Measurements from ENCODE around the gene DCLK3. TPM values are rescaled to one million over a fixed set of nuclear protein-coding genes. Genes with fewer than 3 reads are reported as not detected.

The DCLK3 gene
- total RNA-seq, 1 donor from 2014 or later = not detected

DNA sequence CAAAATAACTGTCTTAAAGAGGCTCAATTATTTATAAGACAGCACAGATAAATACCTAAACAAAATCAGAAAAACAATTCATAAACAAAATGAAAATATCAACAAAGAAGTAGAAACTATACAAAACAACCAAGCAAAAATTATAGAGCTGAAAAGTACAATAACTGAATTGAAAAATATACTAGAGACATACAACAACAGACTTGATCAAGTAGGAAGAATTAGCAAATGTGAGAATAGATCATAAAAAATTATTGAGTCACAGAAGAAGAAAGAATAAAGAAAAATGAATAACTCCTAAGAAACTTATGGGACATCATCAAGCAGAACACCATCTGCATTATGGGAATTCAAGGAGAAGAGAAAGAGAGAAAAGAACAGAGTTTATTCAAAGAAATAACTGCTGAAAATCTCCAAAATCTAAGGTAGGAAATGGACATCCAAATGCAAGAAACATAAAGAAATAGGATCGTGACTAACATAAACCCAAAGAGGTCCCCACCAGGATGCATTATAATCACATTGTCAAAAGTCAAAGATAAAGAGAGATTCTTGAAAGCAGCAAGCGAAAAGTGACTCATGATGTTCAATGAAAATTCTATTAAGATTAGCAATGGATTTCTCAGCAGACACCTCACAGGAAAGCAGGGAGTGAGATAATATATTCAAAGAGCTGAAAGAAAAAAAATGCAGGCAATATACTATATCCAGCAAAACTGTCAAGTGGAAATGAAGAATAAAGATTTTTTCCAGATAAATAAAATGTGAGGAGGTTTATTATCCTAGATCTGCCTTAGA lies 85.9 kb downstream of the DCLK3 start:
- TF ChIP-seq, protein P1, sequence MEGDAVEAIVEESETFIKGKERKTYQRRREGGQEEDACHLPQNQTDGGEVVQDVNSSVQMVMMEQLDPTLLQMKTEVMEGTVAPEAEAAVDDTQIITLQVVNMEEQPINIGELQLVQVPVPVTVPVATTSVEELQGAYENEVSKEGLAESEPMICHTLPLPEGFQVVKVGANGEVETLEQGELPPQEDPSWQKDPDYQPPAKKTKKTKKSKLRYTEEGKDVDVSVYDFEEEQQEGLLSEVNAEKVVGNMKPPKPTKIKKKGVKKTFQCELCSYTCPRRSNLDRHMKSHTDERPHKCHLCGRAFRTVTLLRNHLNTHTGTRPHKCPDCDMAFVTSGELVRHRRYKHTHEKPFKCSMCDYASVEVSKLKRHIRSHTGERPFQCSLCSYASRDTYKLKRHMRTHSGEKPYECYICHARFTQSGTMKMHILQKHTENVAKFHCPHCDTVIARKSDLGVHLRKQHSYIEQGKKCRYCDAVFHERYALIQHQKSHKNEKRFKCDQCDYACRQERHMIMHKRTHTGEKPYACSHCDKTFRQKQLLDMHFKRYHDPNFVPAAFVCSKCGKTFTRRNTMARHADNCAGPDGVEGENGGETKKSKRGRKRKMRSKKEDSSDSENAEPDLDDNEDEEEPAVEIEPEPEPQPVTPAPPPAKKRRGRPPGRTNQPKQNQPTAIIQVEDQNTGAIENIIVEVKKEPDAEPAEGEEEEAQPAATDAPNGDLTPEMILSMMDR (IDR thresholded peaks at IDR 0.05) = no peak
- Mint-ChIP-seq H3K4me1 (ENCODE audit: unreplicated experiment) (peaks cover 28% of the 10 kb centered on the region), H3K27ac (ENCODE audit: unreplicated experiment) (peak overlapping the region; percentile 94), H3K4me3 (ENCODE audit: unreplicated experiment) (no peak overlapping the region), H3K27me3 (ENCODE audit: unreplicated experiment) (no peaks in the 10 kb centered on the region), H3K9me3 (ENCODE audit: unreplicated experiment) (peaks cover 28% of the 10 kb centered on the region), H3K36me3 (ENCODE audit: unreplicated experiment) (peaks cover 10% of the 10 kb centered on the region)
- no peak for DNase-seq (ENCODE audit: extremely low spot score, unreplicated experiment)

DNA sequence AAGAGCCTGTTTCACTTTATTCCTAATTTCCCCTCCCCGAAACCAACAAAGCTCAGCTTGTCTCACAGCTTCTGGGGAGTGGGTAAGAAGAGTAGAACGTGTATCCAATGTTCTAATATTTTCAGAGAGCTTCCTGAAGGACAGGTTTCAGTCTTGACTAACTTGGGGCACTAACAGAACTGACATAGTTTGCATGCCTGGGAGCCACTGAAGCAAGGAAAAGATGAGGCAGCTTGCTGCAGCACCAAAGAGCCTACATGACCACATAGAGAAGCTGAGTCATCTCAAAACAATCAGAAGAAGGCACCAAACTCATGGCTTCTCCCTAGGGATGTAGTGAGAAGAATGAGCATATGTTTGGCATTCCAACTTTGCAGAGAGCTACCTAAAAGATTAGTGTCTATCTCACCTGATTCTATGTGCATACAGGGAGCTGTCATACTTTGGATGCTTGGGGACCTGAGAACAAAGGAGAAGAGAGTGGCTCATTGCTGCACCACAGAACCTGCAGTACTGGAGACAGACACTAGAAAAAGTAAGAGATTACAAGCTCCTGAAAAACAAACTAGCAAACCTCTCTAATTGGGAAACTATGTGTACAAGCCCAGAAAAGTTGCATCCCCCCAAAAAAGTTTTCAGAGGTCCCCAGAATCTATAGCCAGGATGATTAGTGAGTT lies 86.9 kb downstream of the DCLK3 start:
- H3K9me3 Mint-ChIP-seq (ENCODE audit: unreplicated experiment) = peaks cover 27% of the 10 kb centered on the region
- no peak overlapping the region for H3K27ac Mint-ChIP-seq (ENCODE audit: unreplicated experiment)
- H3K4me1 Mint-ChIP-seq (ENCODE audit: unreplicated experiment) = peaks cover 28% of the 10 kb centered on the region
- H3K27me3 Mint-ChIP-seq (ENCODE audit: unreplicated experiment) = no peaks in the 10 kb centered on the region
- H3K36me3 Mint-ChIP-seq (ENCODE audit: unreplicated experiment) = peaks cover 10% of the 10 kb centered on the region
- no peak for DNase-seq (ENCODE audit: extremely low spot score, unreplicated experiment)
- TF ChIP-seq, protein P1 (IDR thresholded peaks at IDR 0.05) = no peak
- no peak overlapping the region for H3K4me3 Mint-ChIP-seq (ENCODE audit: unreplicated experiment)

DNA sequence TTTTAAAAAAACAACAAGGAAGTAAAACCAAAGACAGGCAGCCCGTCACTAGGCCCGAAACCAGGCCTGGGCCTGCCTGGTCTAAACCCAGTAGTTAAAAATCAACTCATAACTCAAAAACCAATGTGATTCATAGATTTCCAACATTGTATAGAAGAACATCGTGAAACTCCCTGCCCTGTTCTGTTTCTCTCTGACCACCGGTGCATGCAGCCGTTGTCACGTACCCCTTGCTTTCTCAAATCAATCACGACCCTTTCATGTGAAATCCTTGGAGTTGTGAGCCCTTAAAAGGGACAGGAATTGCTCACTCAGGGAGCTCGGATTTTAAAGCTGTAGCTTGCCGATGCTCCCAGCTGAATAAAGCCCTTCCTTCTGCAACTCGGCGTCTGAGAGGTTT lies 89.5 kb downstream of the DCLK3 start:
- H3K27ac Mint-ChIP-seq (ENCODE audit: unreplicated experiment) = no peak overlapping the region
- no peaks in the 10 kb centered on the region for H3K27me3 Mint-ChIP-seq (ENCODE audit: unreplicated experiment)
- DNase-seq (ENCODE audit: extremely low spot score, unreplicated experiment) = no peak
- peaks cover 23% of the 10 kb centered on the region for H3K4me1 Mint-ChIP-seq (ENCODE audit: unreplicated experiment)
- no peak overlapping the region for H3K4me3 Mint-ChIP-seq (ENCODE audit: unreplicated experiment)
- H3K9me3 Mint-ChIP-seq (ENCODE audit: unreplicated experiment) = peaks cover 25% of the 10 kb centered on the region
- H3K36me3 Mint-ChIP-seq (ENCODE audit: unreplicated experiment) = peaks cover 5% of the 10 kb centered on the region
- TF ChIP-seq, protein P1 (IDR thresholded peaks at IDR 0.05) = no peak

- peaks cover 15% of the 10 kb centered on the region for H3K9me3 Mint-ChIP-seq (ENCODE audit: unreplicated experiment)
- TF ChIP-seq, protein P1 (IDR thresholded peaks at IDR 0.05) = no peak
- H3K4me1 Mint-ChIP-seq (ENCODE audit: unreplicated experiment) = no peaks in the 10 kb centered on the region
- no peaks in the 10 kb centered on the region for H3K27me3 Mint-ChIP-seq (ENCODE audit: unreplicated experiment)
- no peak overlapping the region for H3K4me3 Mint-ChIP-seq (ENCODE audit: unreplicated experiment)
- H3K27ac Mint-ChIP-seq (ENCODE audit: unreplicated experiment) = no peak overlapping the region
- H3K36me3 Mint-ChIP-seq (ENCODE audit: unreplicated experiment) = no peaks in the 10 kb centered on the region
- DNase-seq (ENCODE audit: extremely low spot score, unreplicated experiment) = no peak
Observed at GRCh38 chr3:36669764-36670163, 94.6 kb downstream of the DCLK3 start.

- Mint-ChIP-seq H3K9me3 (ENCODE audit: unreplicated experiment) (peaks cover 8% of the 10 kb centered on the region), H3K4me3 (ENCODE audit: unreplicated experiment) (no peak overlapping the region), H3K4me1 (ENCODE audit: unreplicated experiment) (no peaks in the 10 kb centered on the region), H3K27ac (ENCODE audit: unreplicated experiment) (no peak overlapping the region), H3K27me3 (ENCODE audit: unreplicated experiment) (peaks cover 5% of the 10 kb centered on the region), H3K36me3 (ENCODE audit: unreplicated experiment) (no peaks in the 10 kb centered on the region)
- TF ChIP-seq, protein P1 (IDR thresholded peaks at IDR 0.05) = no peak
- no peak for DNase-seq (ENCODE audit: extremely low spot score, unreplicated experiment)
Observed at GRCh38 chr3:36666166-36666565, 98.2 kb downstream of the DCLK3 start.

Data from osteocyte (in vitro differentiated cells).